Breast epithelium (tissue), 3 donors: ENCODE measurements around the gene ADIRF.

ENCODE experiments used
- CTCF ChIP-seq, 3 donors: fragments of 450-650 bp; IDR thresholded peaks; one replicate each; pipeline ENCODE4 v1.5.1; 2016 to 2017; ENCODE audit warnings: antibody characterized with exemption in 3 of 3, mild to moderate bottlenecking in 3 of 3, moderate library complexity in 3 of 3
- POLR2A ChIP-seq: fragments of 450-650 bp; IDR thresholded peaks from one replicate; pipeline ENCODE4 v1.6.1; 2016; ENCODE audit warnings: antibody characterized with exemption, mild to moderate bottlenecking, moderate library complexity
- POLR2AphosphoS5 ChIP-seq, 3 donors: sonication (generic); formaldehyde crosslinking; IDR thresholded peaks; one replicate each; pipeline ENCODE4 v1.6.1; 2017; ENCODE audit warnings: antibody characterized with exemption in 3 of 3

GRCh38 chr10:86942441-86943315 lies 25.6 kb upstream of the ADIRF start:
- no peak for TF ChIP-seq POLR2AphosphoS5 (IDR thresholded peaks at IDR 0.05)
- no peak for TF ChIP-seq CTCF (IDR thresholded peaks at IDR 0.05)
- no peak for TF ChIP-seq POLR2A
